ENCODE results near the gene SLC8A1. TPM values are rescaled to one million over a fixed set of nuclear protein-coding genes. Genes with fewer than 3 reads are reported as not detected.

SLC8A1 gene
- total RNA-seq, 1 donor from 2014 or later, result 1.9 TPM

DNA sequence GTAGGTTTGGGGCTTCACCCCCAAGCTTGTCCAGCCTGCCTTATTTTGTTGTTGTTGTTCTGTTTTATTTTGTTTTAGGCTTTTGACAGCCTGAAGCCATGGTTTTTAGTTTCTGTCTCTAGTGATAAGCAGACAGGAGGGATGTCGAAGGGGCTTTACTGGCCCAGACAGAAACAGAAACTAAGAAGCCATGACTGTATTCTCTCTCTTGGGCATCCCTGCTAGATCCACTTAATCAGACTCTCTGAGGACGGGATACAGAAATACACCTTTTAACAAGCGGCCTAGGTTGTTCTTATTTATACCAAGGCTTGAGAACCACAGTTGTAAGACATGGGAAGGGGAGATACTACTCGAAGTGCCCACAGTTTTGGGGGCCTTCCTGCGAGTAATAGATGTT is 330.9 kb downstream of the SLC8A1 start:
- no peak overlapping the region for H3K27ac Mint-ChIP-seq (ENCODE audit: unreplicated experiment)
- TF ChIP-seq, protein P1, sequence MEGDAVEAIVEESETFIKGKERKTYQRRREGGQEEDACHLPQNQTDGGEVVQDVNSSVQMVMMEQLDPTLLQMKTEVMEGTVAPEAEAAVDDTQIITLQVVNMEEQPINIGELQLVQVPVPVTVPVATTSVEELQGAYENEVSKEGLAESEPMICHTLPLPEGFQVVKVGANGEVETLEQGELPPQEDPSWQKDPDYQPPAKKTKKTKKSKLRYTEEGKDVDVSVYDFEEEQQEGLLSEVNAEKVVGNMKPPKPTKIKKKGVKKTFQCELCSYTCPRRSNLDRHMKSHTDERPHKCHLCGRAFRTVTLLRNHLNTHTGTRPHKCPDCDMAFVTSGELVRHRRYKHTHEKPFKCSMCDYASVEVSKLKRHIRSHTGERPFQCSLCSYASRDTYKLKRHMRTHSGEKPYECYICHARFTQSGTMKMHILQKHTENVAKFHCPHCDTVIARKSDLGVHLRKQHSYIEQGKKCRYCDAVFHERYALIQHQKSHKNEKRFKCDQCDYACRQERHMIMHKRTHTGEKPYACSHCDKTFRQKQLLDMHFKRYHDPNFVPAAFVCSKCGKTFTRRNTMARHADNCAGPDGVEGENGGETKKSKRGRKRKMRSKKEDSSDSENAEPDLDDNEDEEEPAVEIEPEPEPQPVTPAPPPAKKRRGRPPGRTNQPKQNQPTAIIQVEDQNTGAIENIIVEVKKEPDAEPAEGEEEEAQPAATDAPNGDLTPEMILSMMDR (IDR thresholded peaks at IDR 0.05; ENCODE audit: partially characterized antibody, unreplicated experiment), result no peak
- H3K4me3 Mint-ChIP-seq (ENCODE audit: unreplicated experiment), result no peak overlapping the region
- no peak for DNase-seq
- no peaks in the 10 kb centered on the region for H3K27me3 Mint-ChIP-seq (ENCODE audit: unreplicated experiment)
- no peaks in the 10 kb centered on the region for H3K36me3 Mint-ChIP-seq (ENCODE audit: unreplicated experiment)
- H3K9me3 Mint-ChIP-seq (ENCODE audit: unreplicated experiment), result no peaks in the 10 kb centered on the region
- peaks cover 4% of the 10 kb centered on the region for H3K4me1 Mint-ChIP-seq (ENCODE audit: low read depth, unreplicated experiment)

GRCh38 chr2:40120026-40120425 is 331.9 kb downstream of the SLC8A1 start:
- Mint-ChIP-seq H3K4me1 (ENCODE audit: low read depth, unreplicated experiment) (peaks cover 4% of the 10 kb centered on the region), H3K36me3 (ENCODE audit: unreplicated experiment) (no peaks in the 10 kb centered on the region), H3K9me3 (ENCODE audit: unreplicated experiment) (no peaks in the 10 kb centered on the region), H3K27ac (ENCODE audit: unreplicated experiment) (no peak overlapping the region), H3K4me3 (ENCODE audit: unreplicated experiment) (no peak overlapping the region), H3K27me3 (ENCODE audit: unreplicated experiment) (no peaks in the 10 kb centered on the region)
- TF ChIP-seq, protein P1 (IDR thresholded peaks at IDR 0.05; ENCODE audit: partially characterized antibody, unreplicated experiment), result no peak
- DNase-seq, result no peak

- H3K4me3 Mint-ChIP-seq (ENCODE audit: unreplicated experiment), result no peak overlapping the region
- no peak overlapping the region for H3K27ac Mint-ChIP-seq (ENCODE audit: unreplicated experiment)
- no peaks in the 10 kb centered on the region for H3K9me3 Mint-ChIP-seq (ENCODE audit: unreplicated experiment)
- H3K4me1 Mint-ChIP-seq (ENCODE audit: low read depth, unreplicated experiment), result peaks cover 6% of the 10 kb centered on the region
- H3K36me3 Mint-ChIP-seq (ENCODE audit: unreplicated experiment), result no peaks in the 10 kb centered on the region
- TF ChIP-seq, protein P1 (IDR thresholded peaks at IDR 0.05; ENCODE audit: partially characterized antibody, unreplicated experiment), result no peak
- DNase-seq, result no peak
- no peaks in the 10 kb centered on the region for H3K27me3 Mint-ChIP-seq (ENCODE audit: unreplicated experiment)
Measured at GRCh38 chr2:40118622-40119021, 333.3 kb downstream of the SLC8A1 start.

GRCh38 chr2:40115894-40116293 is 336.0 kb downstream of the SLC8A1 start:
- no peak for DNase-seq
- Mint-ChIP-seq H3K36me3 (ENCODE audit: unreplicated experiment) (no peaks in the 10 kb centered on the region), H3K27ac (ENCODE audit: unreplicated experiment) (no peak overlapping the region), H3K27me3 (ENCODE audit: unreplicated experiment) (no peaks in the 10 kb centered on the region), H3K9me3 (ENCODE audit: unreplicated experiment) (no peaks in the 10 kb centered on the region), H3K4me1 (ENCODE audit: low read depth, unreplicated experiment) (peaks cover 9% of the 10 kb centered on the region), H3K4me3 (ENCODE audit: unreplicated experiment) (no peak overlapping the region)
- TF ChIP-seq, protein P1 (IDR thresholded peaks at IDR 0.05; ENCODE audit: partially characterized antibody, unreplicated experiment), result no peak

- H3K27ac Mint-ChIP-seq (ENCODE audit: unreplicated experiment), result no peak overlapping the region
- TF ChIP-seq, protein P1 (IDR thresholded peaks at IDR 0.05; ENCODE audit: partially characterized antibody, unreplicated experiment), result no peak
- peaks cover 9% of the 10 kb centered on the region for H3K4me1 Mint-ChIP-seq (ENCODE audit: low read depth, unreplicated experiment)
- H3K9me3 Mint-ChIP-seq (ENCODE audit: unreplicated experiment), result no peaks in the 10 kb centered on the region
- H3K4me3 Mint-ChIP-seq (ENCODE audit: unreplicated experiment), result no peak overlapping the region
- no peaks in the 10 kb centered on the region for H3K27me3 Mint-ChIP-seq (ENCODE audit: unreplicated experiment)
- no peak for DNase-seq
- no peaks in the 10 kb centered on the region for H3K36me3 Mint-ChIP-seq (ENCODE audit: unreplicated experiment)
Measured at GRCh38 chr2:40115348-40115747, 336.5 kb downstream of the SLC8A1 start.
